GM06990 (cell line): ENCODE results near the gene MICB.

Source experiments
- DNase-seq: peaks from one replicate; pipeline ENCODE4 v3.0.0-alpha.2; 2011; ENCODE audit not compliant: insufficient read length; ENCODE audit errors: extremely low read depth
- H3K27me3 ChIP-seq: replicated peaks from 2 replicates; pipeline ENCODE4 v1.6.0; 2011; ENCODE audit warnings: low read length; ENCODE audit not compliant: control insufficient read depth, insufficient read depth
- H3K36me3 ChIP-seq: 2 replicates; pipeline ENCODE4 v1.5.1; 2011; ENCODE audit warnings: low read length; ENCODE audit not compliant: control insufficient read depth, insufficient read depth
- H3K4me3 ChIP-seq: replicated peaks from 2 replicates; pipeline ENCODE4 v1.5.1; 2011; ENCODE audit warnings: low read depth, mild to moderate bottlenecking, control low read depth, low read length
- CTCF ChIP-seq: IDR thresholded peaks from 2 replicates; pipeline ENCODE4 v1.5.1; 2011; ENCODE audit warnings: low read length, control low read depth, mild to moderate bottlenecking, inconsistent platforms; ENCODE audit not compliant: insufficient read depth, poor library complexity, severe bottlenecking

MICB gene

GRCh38 chr6:31466466-31466865 is 31.5 kb upstream of the MICB start:
- no peak for TF ChIP-seq CTCF

GRCh38 chr6:31467151-31467550 is 30.8 kb upstream of the MICB start:
- peaks cover 12% of the 10 kb centered on the region for H3K36me3 ChIP-seq
- TF ChIP-seq CTCF: no peak
- H3K4me3 ChIP-seq: no peak overlapping the region
- H3K27me3 ChIP-seq: no peaks in the 10 kb centered on the region
- no peak for DNase-seq

More at GRCh38 chr6:31466466-31466865, 31.5 kb upstream of the MICB start:
- Histone ChIP-seq H3K4me3 (no peak overlapping the region), H3K36me3 (peaks cover 12% of the 10 kb centered on the region), H3K27me3 (no peaks in the 10 kb centered on the region)
- DNase-seq: no peak

DNA sequence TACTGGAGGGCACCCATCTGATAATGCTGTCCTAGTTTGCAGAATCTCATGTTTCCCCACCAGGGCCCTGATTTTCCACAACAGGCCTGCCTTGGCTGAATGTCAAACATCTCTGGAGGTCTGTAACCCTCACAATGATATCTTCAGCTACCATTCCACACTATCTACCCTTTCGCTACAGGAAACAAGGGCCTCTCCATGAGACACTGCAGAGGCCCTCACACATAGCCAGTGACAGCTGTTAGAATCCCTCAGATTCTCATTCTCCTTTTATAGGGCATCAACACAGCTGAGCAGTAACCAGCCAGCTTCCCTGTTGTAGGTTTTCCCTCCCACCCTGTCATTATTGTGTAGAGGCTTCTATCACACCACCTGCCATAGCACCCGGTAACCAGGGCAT is 29.6 kb upstream of the MICB start:
- no peak for TF ChIP-seq CTCF
- peaks cover 12% of the 10 kb centered on the region for H3K36me3 ChIP-seq

GRCh38 chr6:31470801-31471200 is 27.1 kb upstream of the MICB start:
- TF ChIP-seq CTCF: no peak
- Histone ChIP-seq H3K27me3 (no peaks in the 10 kb centered on the region), H3K4me3 (no peak overlapping the region), H3K36me3 (peaks cover 7% of the 10 kb centered on the region)
- DNase-seq: no peak

More for the DNA sequence above, 29.6 kb upstream of the MICB start:
- no peak overlapping the region for H3K4me3 ChIP-seq
- no peak for DNase-seq
- no peaks in the 10 kb centered on the region for H3K27me3 ChIP-seq

DNA sequence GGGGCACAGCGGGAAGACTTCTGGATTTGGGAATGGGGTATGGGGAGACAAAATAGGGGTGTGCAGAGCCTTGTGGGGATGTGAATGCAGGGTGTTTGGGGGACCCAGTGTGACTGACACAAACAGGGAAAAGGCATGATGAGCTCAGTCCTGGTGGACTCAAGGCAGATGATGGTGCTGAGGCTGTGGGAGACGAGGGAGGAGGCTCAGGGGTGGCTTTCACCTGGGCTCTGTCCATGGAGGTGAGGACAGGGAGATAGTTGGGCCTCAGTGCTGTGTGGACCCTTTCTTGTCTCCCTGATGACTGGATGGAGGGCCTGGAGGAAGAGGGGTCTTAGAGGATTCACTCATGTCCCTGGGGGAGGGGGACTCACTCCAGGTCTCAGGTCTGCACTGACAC is 26.2 kb upstream of the MICB start:
- Histone ChIP-seq H3K36me3 (peaks cover 3% of the 10 kb centered on the region), H3K4me3 (no peak overlapping the region), H3K27me3 (no peaks in the 10 kb centered on the region)
- DNase-seq: no peak
- TF ChIP-seq CTCF: no peak

- H3K36me3 ChIP-seq: peaks cover 3% of the 10 kb centered on the region
- H3K27me3 ChIP-seq: no peaks in the 10 kb centered on the region
- no peak for TF ChIP-seq CTCF
- no peak overlapping the region for H3K4me3 ChIP-seq
- DNase-seq: no peak
Measured at GRCh38 chr6:31472259-31472658, 25.7 kb upstream of the MICB start.
